Measurements from ENCODE around the gene TTC13. TPM values are rescaled to one million over a fixed set of nuclear protein-coding genes. Genes with fewer than 3 reads are reported as not detected.

The TTC13 gene
- total RNA-seq, 1 experiment from 2014 or later = 12.3 TPM

DNA sequence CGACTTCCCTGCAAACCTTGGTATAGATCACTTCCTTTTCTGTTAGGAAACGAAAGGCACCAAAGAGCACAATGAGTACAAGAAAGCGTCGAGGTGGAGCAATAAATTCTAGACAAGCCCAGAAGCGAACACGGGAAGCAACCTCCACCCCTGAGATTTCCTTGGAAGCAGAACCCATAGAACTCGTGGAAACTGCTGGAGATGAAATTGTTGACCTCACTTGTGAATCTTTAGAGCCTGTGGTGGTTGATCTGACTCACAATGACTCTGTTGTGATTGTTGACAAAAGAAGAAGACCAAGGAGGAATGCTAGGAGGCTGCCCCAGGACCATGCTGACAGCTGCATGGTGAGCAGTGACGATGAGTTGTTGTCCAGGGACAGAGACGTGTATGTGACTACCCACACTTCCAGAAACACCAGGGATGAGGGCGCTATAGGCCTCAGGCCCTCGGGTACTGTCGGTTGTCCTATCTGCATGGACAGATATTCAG, 42.9 kb upstream of the TTC13 start:
- H3K4me2 ChIP-seq (ENCODE audit: low read length) = no peak overlapping the region
- H3K4me1 ChIP-seq (ENCODE audit: control insufficient read depth in 1 of 2, insufficient read depth in 2 of 2, low read length in 2 of 2) = no peaks in the 10 kb centered on the region
- H3K79me2 ChIP-seq (ENCODE audit: insufficient read depth, low read length) = peaks cover 11% of the 10 kb centered on the region; the same call in 1 of the 2 replicates
- DNase-seq (ENCODE audit: low read depth, low spot score) = no peak
- POLR2A ChIA-PET = no interaction called here
- no TSS peak for BruUV-seq (replicated peaks)
- TF ChIP-seq SRF (IDR thresholded peaks at IDR 0.05; ENCODE audit: low read depth) = no peak
- TF ChIP-seq, protein P1, sequence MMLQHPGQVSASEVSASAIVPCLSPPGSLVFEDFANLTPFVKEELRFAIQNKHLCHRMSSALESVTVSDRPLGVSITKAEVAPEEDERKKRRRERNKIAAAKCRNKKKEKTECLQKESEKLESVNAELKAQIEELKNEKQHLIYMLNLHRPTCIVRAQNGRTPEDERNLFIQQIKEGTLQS (IDR thresholded peaks at IDR 0.05) = no peak
- TF ChIP-seq RAD21 (IDR thresholded peaks at IDR 0.05; ENCODE audit: low read depth) = no peak
- TF ChIP-seq EGR1 (IDR thresholded peaks at IDR 0.05; ENCODE audit: low read depth) = no peak
- no peak for TF ChIP-seq EZH2phosphoT487 (IDR thresholded peaks at IDR 0.05; ENCODE audit: borderline replicate concordance)
- no peak for TF ChIP-seq POLR2AphosphoS5 (IDR thresholded peaks at IDR 0.05; ENCODE audit: low read depth, low read length)
- no peak for TF ChIP-seq ELF1 (IDR thresholded peaks at IDR 0.05; ENCODE audit: borderline replicate concordance, low read depth)
- no peak for TF ChIP-seq JUND (IDR thresholded peaks at IDR 0.05)
- TF ChIP-seq, protein P2, sequence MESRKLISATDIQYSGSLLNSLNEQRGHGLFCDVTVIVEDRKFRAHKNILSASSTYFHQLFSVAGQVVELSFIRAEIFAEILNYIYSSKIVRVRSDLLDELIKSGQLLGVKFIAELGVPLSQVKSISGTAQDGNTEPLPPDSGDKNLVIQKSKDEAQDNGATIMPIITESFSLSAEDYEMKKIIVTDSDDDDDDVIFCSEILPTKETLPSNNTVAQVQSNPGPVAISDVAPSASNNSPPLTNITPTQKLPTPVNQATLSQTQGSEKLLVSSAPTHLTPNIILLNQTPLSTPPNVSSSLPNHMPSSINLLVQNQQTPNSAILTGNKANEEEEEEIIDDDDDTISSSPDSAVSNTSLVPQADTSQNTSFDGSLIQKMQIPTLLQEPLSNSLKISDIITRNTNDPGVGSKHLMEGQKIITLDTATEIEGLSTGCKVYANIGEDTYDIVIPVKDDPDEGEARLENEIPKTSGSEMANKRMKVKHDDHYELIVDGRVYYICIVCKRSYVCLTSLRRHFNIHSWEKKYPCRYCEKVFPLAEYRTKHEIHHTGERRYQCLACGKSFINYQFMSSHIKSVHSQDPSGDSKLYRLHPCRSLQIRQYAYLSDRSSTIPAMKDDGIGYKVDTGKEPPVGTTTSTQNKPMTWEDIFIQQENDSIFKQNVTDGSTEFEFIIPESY (IDR thresholded peaks at IDR 0.05; ENCODE audit: extremely low read depth, insufficient replicate concordance, low read length) = no peak
- TF ChIP-seq TCF7L2 (IDR thresholded peaks at IDR 0.05; ENCODE audit: borderline replicate concordance, extremely low read depth, insufficient read depth, insufficient read length) = no peak
- no peak for TF ChIP-seq CBX3 (IDR thresholded peaks at IDR 0.05; ENCODE audit: low read depth)
- TF ChIP-seq, protein P3, sequence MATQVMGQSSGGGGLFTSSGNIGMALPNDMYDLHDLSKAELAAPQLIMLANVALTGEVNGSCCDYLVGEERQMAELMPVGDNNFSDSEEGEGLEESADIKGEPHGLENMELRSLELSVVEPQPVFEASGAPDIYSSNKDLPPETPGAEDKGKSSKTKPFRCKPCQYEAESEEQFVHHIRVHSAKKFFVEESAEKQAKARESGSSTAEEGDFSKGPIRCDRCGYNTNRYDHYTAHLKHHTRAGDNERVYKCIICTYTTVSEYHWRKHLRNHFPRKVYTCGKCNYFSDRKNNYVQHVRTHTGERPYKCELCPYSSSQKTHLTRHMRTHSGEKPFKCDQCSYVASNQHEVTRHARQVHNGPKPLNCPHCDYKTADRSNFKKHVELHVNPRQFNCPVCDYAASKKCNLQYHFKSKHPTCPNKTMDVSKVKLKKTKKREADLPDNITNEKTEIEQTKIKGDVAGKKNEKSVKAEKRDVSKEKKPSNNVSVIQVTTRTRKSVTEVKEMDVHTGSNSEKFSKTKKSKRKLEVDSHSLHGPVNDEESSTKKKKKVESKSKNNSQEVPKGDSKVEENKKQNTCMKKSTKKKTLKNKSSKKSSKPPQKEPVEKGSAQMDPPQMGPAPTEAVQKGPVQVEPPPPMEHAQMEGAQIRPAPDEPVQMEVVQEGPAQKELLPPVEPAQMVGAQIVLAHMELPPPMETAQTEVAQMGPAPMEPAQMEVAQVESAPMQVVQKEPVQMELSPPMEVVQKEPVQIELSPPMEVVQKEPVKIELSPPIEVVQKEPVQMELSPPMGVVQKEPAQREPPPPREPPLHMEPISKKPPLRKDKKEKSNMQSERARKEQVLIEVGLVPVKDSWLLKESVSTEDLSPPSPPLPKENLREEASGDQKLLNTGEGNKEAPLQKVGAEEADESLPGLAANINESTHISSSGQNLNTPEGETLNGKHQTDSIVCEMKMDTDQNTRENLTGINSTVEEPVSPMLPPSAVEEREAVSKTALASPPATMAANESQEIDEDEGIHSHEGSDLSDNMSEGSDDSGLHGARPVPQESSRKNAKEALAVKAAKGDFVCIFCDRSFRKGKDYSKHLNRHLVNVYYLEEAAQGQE (IDR thresholded peaks at IDR 0.05; ENCODE audit: low read depth) = no peak
- TF ChIP-seq ZFX (IDR thresholded peaks at IDR 0.05) = no peak
- TF ChIP-seq SIN3A (IDR thresholded peaks at IDR 0.05; ENCODE audit: low read depth) = no peak
- no peak for TF ChIP-seq SP1 (IDR thresholded peaks at IDR 0.05; ENCODE audit: low read depth)
- no peak for TF ChIP-seq CEBPB (IDR thresholded peaks at IDR 0.05; ENCODE audit: low read depth)
- TF ChIP-seq FOSL1 (IDR thresholded peaks at IDR 0.05; ENCODE audit: low read depth) = no peak
- TF ChIP-seq YY1 (IDR thresholded peaks at IDR 0.05; ENCODE audit: extremely low read depth, insufficient replicate concordance, low read depth, low read length) = no peak
- TF ChIP-seq EZH2 (IDR thresholded peaks at IDR 0.05) = no peak
- H3K27me3 ChIP-seq (ENCODE audit: insufficient read depth, low read length) = no peaks in the 10 kb centered on the region
- H3K9ac ChIP-seq (ENCODE audit: low read length) = no peak overlapping the region
- H3K27ac ChIP-seq (ENCODE audit: low read depth, low read length) = no peak overlapping the region
- intact Hi-C loops (cut with micrococcal nuclease) = no loop called here
- RAD21 ChIA-PET (ENCODE audit: low non-redundant PET in 1 of 2, low total read pairs in 2 of 2, uncharacterized antibody in 2 of 2, unreplicated experiment in 2 of 2) = no interaction called here
- no peak overlapping the region for H2AFZ ChIP-seq (ENCODE audit: low read depth, low read length, poor library complexity, severe bottlenecking)
- no peak for ATAC-seq
- no peaks in the 10 kb centered on the region for H4K20me1 ChIP-seq (ENCODE audit: insufficient read depth)
- no peaks in the 10 kb centered on the region for H3K36me3 ChIP-seq (ENCODE audit: control insufficient read depth in 1 of 2, insufficient read depth in 2 of 2, low read length in 2 of 2)
- CTCF ChIA-PET = no interaction called here
- H3K9me3 ChIP-seq (ENCODE audit: control insufficient read depth in 1 of 2, insufficient read depth in 1 of 2, low read depth in 1 of 2, low read length in 2 of 2) = no peaks in the 10 kb centered on the region
- no peaks in the 10 kb centered on the region for H3K9me2 ChIP-seq (ENCODE audit: insufficient read depth)
- H3K4me3 ChIP-seq (replicated peaks in 1 of 2; ENCODE audit: low read depth in 1 of 2, low read length in 2 of 2) = no peak overlapping the region
